PC-9 (cell line): ENCODE data around the gene RAB11A.

Experiments
- CTCF ChIP-seq: fragments of 200-600 bp; sonication (generic); conservative IDR thresholded peaks from 2 replicates; pipeline ENCODE4 v1.6.1; 2017; ENCODE audit warnings: mixed run types, antibody characterized with exemption, mild to moderate bottlenecking, moderate library complexity
- EZH2 ChIP-seq: fragments of 200-600 bp; sonication (generic); IDR thresholded peaks from 2 replicates; pipeline ENCODE4 v1.8.0; 2017; ENCODE audit warnings: antibody characterized with exemption, low read depth

- no peak for TF ChIP-seq CTCF
- TF ChIP-seq EZH2 = no peak
Observed at GRCh38 chr15:65847989-65848388, 21.3 kb upstream of the RAB11A start.
